ENCODE measurements around the gene TNKS2. TPM values are rescaled to one million over a fixed set of nuclear protein-coding genes. Genes with fewer than 3 reads are reported as not detected.
A peak's percentile ranks its signal among the peaks of the same experiment; 100 is the strongest.

The TNKS2 gene
- total RNA-seq, 3 donors from 2014 or later (not counting 1 experiment from before 2014, with no cell fraction given) = 47.0 to 50.9 (median 47.9) TPM

DNA sequence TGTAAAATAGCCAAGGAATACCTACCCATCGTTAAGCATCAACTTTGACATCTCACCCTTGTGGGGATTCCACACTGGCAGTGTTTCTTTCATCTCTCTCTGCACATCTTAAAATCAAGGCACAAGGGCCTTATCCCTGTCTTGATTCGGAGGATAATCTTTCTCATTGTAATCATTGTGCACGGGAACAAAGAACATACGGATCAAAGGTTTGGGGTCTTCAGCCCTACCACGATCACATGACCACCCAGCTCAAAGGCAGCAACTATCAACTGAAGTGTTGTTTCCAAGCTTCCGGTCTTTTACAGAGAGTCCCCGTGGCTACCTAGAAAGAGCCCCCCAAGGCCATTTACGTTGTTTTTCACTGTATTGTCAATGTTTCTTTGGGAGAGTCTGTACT lies 99.2 kb downstream of the TNKS2 start:
- Mint-ChIP-seq H3K36me3 (no peaks in the 10 kb centered on the region), H3K4me1 (peaks cover 15% of the 10 kb centered on the region in 2 donors), H3K4me3 (no peak overlapping the region), H3K27me3 (ENCODE audit: low read depth in 2 of 2) (peaks cover 6 to 28% of the 10 kb centered on the region in 2 donors), H3K27ac (no peak overlapping the region), H3K9me3 (no peaks in the 10 kb centered on the region)
- DNase-seq (no peak), ATAC-seq (no peak)
- TF ChIP-seq, protein P1, sequence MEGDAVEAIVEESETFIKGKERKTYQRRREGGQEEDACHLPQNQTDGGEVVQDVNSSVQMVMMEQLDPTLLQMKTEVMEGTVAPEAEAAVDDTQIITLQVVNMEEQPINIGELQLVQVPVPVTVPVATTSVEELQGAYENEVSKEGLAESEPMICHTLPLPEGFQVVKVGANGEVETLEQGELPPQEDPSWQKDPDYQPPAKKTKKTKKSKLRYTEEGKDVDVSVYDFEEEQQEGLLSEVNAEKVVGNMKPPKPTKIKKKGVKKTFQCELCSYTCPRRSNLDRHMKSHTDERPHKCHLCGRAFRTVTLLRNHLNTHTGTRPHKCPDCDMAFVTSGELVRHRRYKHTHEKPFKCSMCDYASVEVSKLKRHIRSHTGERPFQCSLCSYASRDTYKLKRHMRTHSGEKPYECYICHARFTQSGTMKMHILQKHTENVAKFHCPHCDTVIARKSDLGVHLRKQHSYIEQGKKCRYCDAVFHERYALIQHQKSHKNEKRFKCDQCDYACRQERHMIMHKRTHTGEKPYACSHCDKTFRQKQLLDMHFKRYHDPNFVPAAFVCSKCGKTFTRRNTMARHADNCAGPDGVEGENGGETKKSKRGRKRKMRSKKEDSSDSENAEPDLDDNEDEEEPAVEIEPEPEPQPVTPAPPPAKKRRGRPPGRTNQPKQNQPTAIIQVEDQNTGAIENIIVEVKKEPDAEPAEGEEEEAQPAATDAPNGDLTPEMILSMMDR (IDR thresholded peaks at IDR 0.05) = no peak
- 73% methylated on average over 8 of the region's 8 CpGs for WGBS (ENCODE audit: insufficient coverage)
- no peaks in the 10 kb centered on the region for H3K9me3 ChIP-seq (ENCODE audit: control insufficient read depth, insufficient read depth, low read length)
- intact Hi-C loops (cut with micrococcal nuclease) = no loop called here
- no peak overlapping the region for H3K27ac ChIP-seq (ENCODE audit: low read length)
- H3K4me3 ChIP-seq (ENCODE audit: low read length) = no peak overlapping the region
- H3K4me1 ChIP-seq (ENCODE audit: control insufficient read depth, insufficient read depth, low read length) = no peaks in the 10 kb centered on the region
- no peaks in the 10 kb centered on the region for H3K27me3 ChIP-seq (ENCODE audit: control insufficient read depth, insufficient read depth, low read length)
- H3K36me3 ChIP-seq (ENCODE audit: control insufficient read depth, insufficient read depth, low read length) = no peaks in the 10 kb centered on the region

DNA sequence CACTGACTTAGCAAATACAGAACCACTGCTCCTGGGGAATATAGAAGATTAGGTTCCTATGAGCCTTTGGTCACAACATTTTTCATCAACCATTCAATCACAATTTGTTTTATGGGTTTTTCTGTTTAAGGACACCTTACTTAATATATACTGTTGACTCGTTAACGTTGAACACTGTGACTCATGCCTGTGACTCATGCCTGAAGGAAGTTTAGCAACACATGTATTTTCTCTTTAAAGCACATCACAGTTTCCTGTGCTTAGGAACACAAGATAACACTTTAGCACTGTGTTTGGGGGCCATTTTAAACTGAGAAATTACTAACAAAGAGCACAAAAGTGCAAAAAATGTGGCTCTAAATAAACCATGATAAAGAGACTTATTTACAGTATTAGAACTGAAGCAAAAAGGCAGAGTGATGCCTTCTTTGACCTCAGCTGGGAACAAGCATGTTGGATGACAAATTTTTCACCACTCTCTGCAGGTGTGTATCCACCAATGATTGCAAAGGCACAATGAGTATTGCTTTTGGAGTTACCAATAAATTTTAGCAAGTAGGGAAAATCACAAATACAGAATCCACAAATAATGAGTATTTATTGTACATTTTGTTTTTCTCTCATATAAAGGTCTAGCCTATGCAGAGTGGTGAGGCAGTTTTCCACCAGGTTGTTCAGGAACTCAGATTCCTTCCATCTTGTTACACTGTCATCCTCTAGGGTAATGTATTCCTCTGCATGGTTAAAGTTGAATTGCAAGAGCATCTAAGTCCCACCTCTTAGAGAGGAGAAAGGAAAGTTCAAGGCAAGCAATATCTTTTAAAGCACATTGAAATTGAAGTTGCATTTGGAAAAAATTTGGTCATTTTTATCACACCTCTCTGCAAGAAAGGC lies 103.8 kb downstream of the TNKS2 start:
- Mint-ChIP-seq H3K4me3 (peak overlapping the region; percentile 25), H3K4me1 (peaks cover 21 to 25% of the 10 kb centered on the region in 2 donors), H3K9me3 (no peaks in the 10 kb centered on the region), H3K36me3 (no peaks in the 10 kb centered on the region), H3K27ac (peak overlapping the region; percentile 86 to 88), H3K27me3 (ENCODE audit: low read depth in 2 of 2) (peaks cover 4 to 11% of the 10 kb centered on the region in 2 donors)
- Histone ChIP-seq H3K27me3 (ENCODE audit: control insufficient read depth, insufficient read depth, low read length) (no peaks in the 10 kb centered on the region), H3K4me1 (ENCODE audit: control insufficient read depth, insufficient read depth, low read length) (peaks cover 6% of the 10 kb centered on the region), H3K27ac (ENCODE audit: low read length) (peak overlapping the region; percentile 73), H3K9me3 (ENCODE audit: control insufficient read depth, insufficient read depth, low read length) (no peaks in the 10 kb centered on the region), H3K4me3 (ENCODE audit: low read length) (no peak overlapping the region), H3K36me3 (ENCODE audit: control insufficient read depth, insufficient read depth, low read length) (no peaks in the 10 kb centered on the region)
- TF ChIP-seq, protein P1 (IDR thresholded peaks at IDR 0.05) = no peak
- intact Hi-C loops (cut with micrococcal nuclease) = no loop called here
- WGBS (ENCODE audit: insufficient coverage) = 0% methylated on average over 2 of the region's 2 CpGs
- ATAC-seq (peak; percentile 95 to 100 (median 99)), DNase-seq (peak; percentile 37 to 64)

DNA sequence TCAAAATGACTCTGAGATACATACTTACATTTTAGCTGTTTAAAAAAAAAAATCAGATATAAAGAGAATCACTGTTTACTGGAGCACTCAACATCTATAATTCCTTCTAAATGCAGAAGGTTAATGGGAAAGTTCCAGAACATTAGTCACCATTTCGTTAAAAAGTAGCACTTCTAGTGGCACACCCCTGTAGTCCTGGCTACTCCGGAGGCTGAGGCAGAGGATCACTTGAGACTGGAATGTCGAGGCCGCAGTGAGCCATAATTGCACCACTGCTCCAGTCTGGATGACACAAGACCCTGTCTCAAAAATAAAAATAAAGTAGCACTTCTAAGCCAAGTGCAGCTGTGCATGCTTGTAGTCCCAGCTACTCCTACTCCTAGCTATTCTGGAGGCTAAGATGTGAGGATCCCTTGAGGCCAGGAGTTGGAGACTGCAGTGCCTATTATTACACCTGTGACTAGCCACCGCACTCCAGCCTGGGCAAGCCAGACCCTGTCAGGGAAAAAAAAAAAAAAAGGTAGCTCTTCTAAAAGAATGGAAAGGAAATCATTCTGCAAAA lies 108.9 kb downstream of the TNKS2 start:
- no peaks in the 10 kb centered on the region for H3K27me3 ChIP-seq (ENCODE audit: control insufficient read depth, insufficient read depth, low read length)
- 100% methylated on average over 5 of the region's 5 CpGs for WGBS (ENCODE audit: insufficient coverage)
- DNase-seq (no peak), ATAC-seq (no peak)
- H3K27ac Mint-ChIP-seq = peak overlapping the region; percentile 72 to 88
- H3K4me1 Mint-ChIP-seq = peaks cover 30 to 34% of the 10 kb centered on the region in 2 donors
- no peaks in the 10 kb centered on the region for H3K27me3 Mint-ChIP-seq (ENCODE audit: low read depth in 2 of 2)
- intact Hi-C loops (cut with micrococcal nuclease) = no loop called here
- H3K36me3 ChIP-seq (ENCODE audit: control insufficient read depth, insufficient read depth, low read length) = no peaks in the 10 kb centered on the region
- H3K27ac ChIP-seq (ENCODE audit: low read length) = no peak overlapping the region
- peaks cover 21% of the 10 kb centered on the region for H3K4me1 ChIP-seq (ENCODE audit: control insufficient read depth, insufficient read depth, low read length)
- no peaks in the 10 kb centered on the region for H3K9me3 ChIP-seq (ENCODE audit: control insufficient read depth, insufficient read depth, low read length)
- H3K4me3 Mint-ChIP-seq = peak overlapping the region; percentile 93
- TF ChIP-seq, protein P1 (IDR thresholded peaks at IDR 0.05) = no peak
- H3K4me3 ChIP-seq (ENCODE audit: low read length) = no peak overlapping the region
- H3K9me3 Mint-ChIP-seq = no peaks in the 10 kb centered on the region
- no peaks in the 10 kb centered on the region for H3K36me3 Mint-ChIP-seq
